IPS-18a (cell line): ENCODE measurements around the gene FMN2.

ENCODE experiments used
- H3K27ac ChIP-seq: one replicate; pipeline ENCODE4 v1.5.1; 2013; ENCODE audit warnings: low read length
- H3K27me3 ChIP-seq: one replicate; pipeline ENCODE4 v1.6.1; 2013; ENCODE audit warnings: mild to moderate bottlenecking, low read length; ENCODE audit not compliant: control insufficient read depth, insufficient read depth
- H3K36me3 ChIP-seq: one replicate; pipeline ENCODE4 v1.6.1; 2013; ENCODE audit warnings: low read depth, low read length; ENCODE audit not compliant: control insufficient read depth
- H3K4me1 ChIP-seq: one replicate; pipeline ENCODE4 v1.6.1; 2013; ENCODE audit warnings: low read depth, low read length; ENCODE audit not compliant: control insufficient read depth
- H3K4me3 ChIP-seq: one replicate; pipeline ENCODE4 v1.5.1; 2013; ENCODE audit warnings: low read length
- H3K9ac ChIP-seq: one replicate; pipeline ENCODE4 v1.6.1; 2013; ENCODE audit warnings: mild to moderate bottlenecking, low read length, moderate library complexity
- H3K9me3 ChIP-seq: one replicate; pipeline ENCODE4 v1.6.1; 2013; ENCODE audit warnings: low read depth, low read length; ENCODE audit not compliant: control insufficient read depth

Gene FMN2

GRCh38 chr1:240486611-240487010 lies 394.9 kb downstream of the FMN2 start:
- H3K9me3 ChIP-seq: no peaks in the 10 kb centered on the region
- H3K27ac ChIP-seq: no peak overlapping the region
- H3K4me1 ChIP-seq: peaks cover 5% of the 10 kb centered on the region
- H3K9ac ChIP-seq: no peak overlapping the region
- H3K4me3 ChIP-seq: no peak overlapping the region
- peaks cover 6% of the 10 kb centered on the region for H3K27me3 ChIP-seq
- no peaks in the 10 kb centered on the region for H3K36me3 ChIP-seq

GRCh38 chr1:240487493-240487892 lies 395.8 kb downstream of the FMN2 start:
- Histone ChIP-seq H3K4me1 (peaks cover 7% of the 10 kb centered on the region), H3K27ac (no peak overlapping the region), H3K27me3 (peaks cover 10% of the 10 kb centered on the region), H3K4me3 (no peak overlapping the region), H3K36me3 (no peaks in the 10 kb centered on the region), H3K9ac (no peak overlapping the region), H3K9me3 (no peaks in the 10 kb centered on the region)

DNA sequence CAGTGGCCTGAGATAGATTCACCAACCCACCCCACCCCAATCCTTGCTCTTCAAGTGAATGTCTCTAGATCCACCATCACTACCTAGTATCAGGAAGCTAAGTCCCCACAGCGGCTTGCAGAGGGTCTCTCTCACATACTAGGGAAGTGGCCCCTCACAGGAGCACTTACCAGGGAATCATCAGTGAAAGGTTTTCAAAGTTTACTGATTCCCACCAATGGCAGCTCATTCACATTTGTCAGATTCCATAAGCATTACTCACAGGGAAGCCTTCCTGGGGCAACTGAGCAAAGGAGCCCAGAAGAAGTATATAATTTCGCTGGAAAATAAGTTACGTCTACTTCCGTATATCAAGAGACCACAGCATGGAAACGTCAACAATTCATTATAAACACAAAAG lies 399.5 kb downstream of the FMN2 start:
- Histone ChIP-seq H3K4me3 (no peak overlapping the region), H3K36me3 (no peaks in the 10 kb centered on the region), H3K27ac (no peak overlapping the region), H3K9me3 (no peaks in the 10 kb centered on the region), H3K27me3 (peaks cover 10% of the 10 kb centered on the region), H3K9ac (no peak overlapping the region), H3K4me1 (peaks cover 7% of the 10 kb centered on the region)

DNA sequence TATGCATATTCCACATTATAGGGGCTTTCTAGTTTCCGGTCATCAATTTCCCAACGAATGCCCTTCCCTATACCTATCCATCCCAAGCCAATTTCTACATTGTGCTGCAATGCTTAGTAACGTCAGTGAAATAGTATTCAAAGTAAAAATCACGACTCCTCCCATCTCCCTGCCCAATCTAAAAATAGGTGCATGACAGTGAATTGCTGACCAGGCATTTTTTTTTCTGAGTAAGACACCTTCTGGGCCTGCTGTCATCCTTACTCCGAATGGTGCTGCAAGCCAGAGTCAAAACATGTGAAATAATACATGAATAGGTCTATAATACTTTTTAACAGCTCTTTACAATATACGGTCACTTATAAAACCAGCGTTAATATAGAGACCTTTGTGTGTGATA lies 400.1 kb downstream of the FMN2 start:
- Histone ChIP-seq H3K9me3 (no peaks in the 10 kb centered on the region), H3K27ac (no peak overlapping the region), H3K27me3 (peaks cover 10% of the 10 kb centered on the region), H3K9ac (no peak overlapping the region), H3K4me1 (peaks cover 7% of the 10 kb centered on the region), H3K4me3 (no peak overlapping the region), H3K36me3 (no peaks in the 10 kb centered on the region)

DNA sequence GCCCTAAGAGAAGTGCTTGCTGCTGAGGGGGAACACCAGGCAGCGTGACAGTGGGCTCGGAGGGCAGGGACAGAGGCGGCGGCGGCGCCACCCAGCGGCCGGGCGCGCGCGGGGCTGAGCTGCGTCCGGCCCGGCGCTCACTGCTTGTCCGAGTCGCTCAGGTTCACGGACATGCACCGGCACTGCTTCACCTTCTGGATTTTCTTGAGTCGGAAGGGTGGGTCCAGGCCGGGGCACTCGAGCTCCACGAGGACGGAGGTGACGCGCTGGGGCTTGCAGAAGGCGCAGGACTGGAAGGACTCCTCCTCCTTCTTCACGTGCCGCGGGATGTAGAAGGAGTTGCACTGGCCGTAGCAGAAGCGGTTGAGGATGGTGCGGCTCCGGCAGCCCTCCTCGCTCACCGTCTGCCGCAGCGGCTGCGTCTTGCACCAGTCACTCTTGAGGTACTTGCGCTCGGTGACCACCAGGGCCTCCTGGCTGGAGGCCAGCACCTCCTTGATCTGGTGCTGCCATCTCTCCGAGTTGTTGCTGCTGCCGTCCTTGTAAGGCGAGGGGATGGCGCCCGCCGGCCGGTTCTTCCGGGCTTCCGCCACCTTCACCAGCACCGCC lies 401.3 kb downstream of the FMN2 start:
- Histone ChIP-seq H3K27ac (no peak overlapping the region), H3K36me3 (no peaks in the 10 kb centered on the region), H3K4me3 (no peak overlapping the region), H3K27me3 (peaks cover 10% of the 10 kb centered on the region), H3K9me3 (no peaks in the 10 kb centered on the region), H3K4me1 (peaks cover 7% of the 10 kb centered on the region), H3K9ac (no peak overlapping the region)

- Histone ChIP-seq H3K9ac (no peak overlapping the region), H3K27me3 (peaks cover 9% of the 10 kb centered on the region), H3K4me1 (peaks cover 7% of the 10 kb centered on the region), H3K36me3 (no peaks in the 10 kb centered on the region), H3K27ac (no peak overlapping the region), H3K4me3 (no peak overlapping the region), H3K9me3 (no peaks in the 10 kb centered on the region)
Observed at GRCh38 chr1:240495601-240496000, 403.9 kb downstream of the FMN2 start.

- no peak overlapping the region for H3K27ac ChIP-seq
- no peak overlapping the region for H3K9ac ChIP-seq
- no peak overlapping the region for H3K4me3 ChIP-seq
- peaks cover 4% of the 10 kb centered on the region for H3K4me1 ChIP-seq
- peaks cover 4% of the 10 kb centered on the region for H3K27me3 ChIP-seq
- no peaks in the 10 kb centered on the region for H3K36me3 ChIP-seq
- no peaks in the 10 kb centered on the region for H3K9me3 ChIP-seq
Observed at GRCh38 chr1:240496356-240496755, 404.7 kb downstream of the FMN2 start.

- Histone ChIP-seq H3K9me3 (no peaks in the 10 kb centered on the region), H3K27ac (no peak overlapping the region), H3K4me3 (no peak overlapping the region), H3K4me1 (no peaks in the 10 kb centered on the region), H3K9ac (no peak overlapping the region), H3K36me3 (no peaks in the 10 kb centered on the region), H3K27me3 (peaks cover 3% of the 10 kb centered on the region)
Observed at GRCh38 chr1:240496941-240497340, 405.3 kb downstream of the FMN2 start.

- Histone ChIP-seq H3K36me3 (no peaks in the 10 kb centered on the region), H3K27ac (no peak overlapping the region), H3K27me3 (no peaks in the 10 kb centered on the region), H3K9ac (no peak overlapping the region), H3K4me1 (no peaks in the 10 kb centered on the region), H3K9me3 (no peaks in the 10 kb centered on the region), H3K4me3 (no peak overlapping the region)
Observed at GRCh38 chr1:240497908-240498307, 406.2 kb downstream of the FMN2 start.

GRCh38 chr1:240498335-240498734 lies 406.7 kb downstream of the FMN2 start:
- no peaks in the 10 kb centered on the region for H3K27me3 ChIP-seq
- H3K9ac ChIP-seq: no peak overlapping the region
- H3K36me3 ChIP-seq: no peaks in the 10 kb centered on the region
- no peak overlapping the region for H3K27ac ChIP-seq
- no peaks in the 10 kb centered on the region for H3K9me3 ChIP-seq
- no peak overlapping the region for H3K4me3 ChIP-seq
- no peaks in the 10 kb centered on the region for H3K4me1 ChIP-seq

DNA sequence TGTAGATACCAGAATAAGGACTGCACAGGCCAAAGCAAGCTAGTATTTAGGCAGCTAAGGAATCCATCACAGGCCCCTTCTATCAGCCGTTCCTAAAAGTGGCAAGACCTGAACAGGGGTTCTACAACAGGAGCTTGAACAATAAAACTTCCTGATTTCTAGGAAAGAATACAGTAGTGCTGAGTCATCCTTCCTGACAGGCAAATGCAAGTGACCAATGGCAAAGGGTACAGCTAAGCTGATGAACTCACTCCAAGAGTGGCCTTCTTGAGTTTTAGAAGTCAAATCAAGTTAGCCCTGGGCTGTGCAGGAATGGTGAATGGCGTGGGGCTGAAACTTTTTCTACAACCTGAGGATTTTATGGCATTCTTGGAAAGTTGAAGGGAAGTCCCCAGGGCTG lies 407.3 kb downstream of the FMN2 start:
- no peak overlapping the region for H3K4me3 ChIP-seq
- no peaks in the 10 kb centered on the region for H3K36me3 ChIP-seq
- no peak overlapping the region for H3K9ac ChIP-seq
- no peak overlapping the region for H3K27ac ChIP-seq
- no peaks in the 10 kb centered on the region for H3K4me1 ChIP-seq
- no peaks in the 10 kb centered on the region for H3K9me3 ChIP-seq
- no peaks in the 10 kb centered on the region for H3K27me3 ChIP-seq

DNA sequence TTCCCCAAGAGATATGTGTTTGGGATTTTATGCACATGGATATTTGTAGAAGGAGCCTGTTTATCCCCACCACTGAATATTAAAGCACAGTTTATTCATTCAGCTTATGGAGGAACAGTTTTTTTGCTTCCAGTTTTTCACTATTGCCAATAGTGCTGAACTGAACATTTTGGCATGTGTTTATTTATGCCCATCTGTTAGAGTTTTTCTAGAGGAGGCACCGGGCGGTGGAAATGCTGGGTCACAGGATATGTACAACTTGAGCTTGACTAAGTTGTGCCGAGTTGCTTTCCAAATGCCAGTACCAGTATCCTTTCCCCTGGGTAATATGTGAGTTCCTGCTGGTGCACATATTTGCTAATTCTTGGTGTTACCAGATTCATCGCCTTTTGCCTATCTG lies 409.0 kb downstream of the FMN2 start:
- Histone ChIP-seq H3K9ac (no peak overlapping the region), H3K27me3 (no peaks in the 10 kb centered on the region), H3K36me3 (no peaks in the 10 kb centered on the region), H3K4me1 (no peaks in the 10 kb centered on the region), H3K27ac (no peak overlapping the region), H3K9me3 (no peaks in the 10 kb centered on the region), H3K4me3 (no peak overlapping the region)
